HG02610 (cell line): ENCODE results near the gene CPB1.

Experiments
- ATAC-seq: cut with Tn5 transposase; IDR thresholded peaks from one replicate; pipeline ENCODE4 v1.9.1; 2021; ENCODE audit warnings: mild to moderate bottlenecking, moderate library complexity; ENCODE audit not compliant: unreplicated experiment

The CPB1 gene

DNA sequence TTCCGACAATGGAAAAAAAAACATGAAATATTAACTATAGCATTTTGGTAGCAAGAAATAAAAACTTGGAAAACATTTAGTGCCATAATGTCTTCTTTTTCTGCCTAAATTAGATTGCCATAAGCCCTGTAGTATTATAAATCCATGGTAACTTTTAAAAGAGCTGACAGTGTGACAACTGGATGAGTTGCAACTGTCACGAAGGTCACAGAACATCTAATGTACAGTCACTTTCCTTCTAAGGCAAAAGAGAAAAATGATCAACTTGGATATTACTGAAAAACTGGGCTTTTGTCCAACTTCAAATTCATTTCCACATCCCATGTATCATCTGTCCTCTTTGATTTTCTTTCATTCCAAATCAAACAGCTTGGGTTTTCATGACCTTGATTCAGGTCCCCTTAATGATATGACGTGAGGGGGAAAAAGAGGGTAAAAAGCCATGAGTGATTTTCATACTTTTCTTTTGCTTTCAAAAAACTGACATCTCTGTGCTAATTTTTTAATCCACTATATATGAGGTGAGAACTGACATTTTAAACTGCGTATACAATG, 602 bp downstream of the CPB1 start:
- no peak for ATAC-seq

DNA sequence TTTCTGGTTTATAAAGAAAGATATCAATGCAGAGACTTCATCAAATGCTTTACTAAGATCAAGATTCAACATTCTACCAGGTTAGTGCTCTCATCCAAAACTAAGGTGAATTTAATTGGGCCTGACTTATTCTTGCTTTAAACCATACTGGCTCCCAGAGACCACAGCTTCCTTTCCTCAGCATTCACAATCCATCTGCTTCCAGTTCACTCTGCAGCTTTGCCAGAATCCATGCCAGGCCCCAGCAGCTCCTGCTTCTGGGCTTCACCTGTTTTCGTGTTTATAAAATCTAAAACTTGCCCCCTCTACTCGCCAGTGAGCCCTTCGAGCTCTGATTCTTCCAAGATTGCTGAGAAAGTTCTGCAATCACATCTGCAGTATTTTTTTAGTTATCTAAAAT, 2.3 kb downstream of the CPB1 start:
- no peak for ATAC-seq

DNA sequence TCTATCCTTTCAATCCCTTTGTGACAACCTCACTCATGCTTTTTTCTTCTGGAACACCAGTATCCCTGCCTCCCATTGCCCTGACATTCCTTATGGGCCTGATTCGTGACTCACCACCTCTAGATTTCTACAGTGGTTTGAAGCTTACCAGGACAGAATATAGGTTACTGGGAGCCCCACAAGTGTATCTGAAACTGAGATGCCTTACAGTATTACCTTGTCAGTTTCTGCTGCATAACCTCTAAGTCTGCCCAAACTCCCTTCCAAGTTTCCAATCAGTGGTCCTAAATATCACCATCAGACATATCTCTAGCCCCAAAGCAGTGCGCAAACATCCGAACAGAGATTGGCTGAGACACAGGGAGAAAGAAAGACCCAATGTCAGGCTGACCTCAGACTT, 5.6 kb downstream of the CPB1 start:
- ATAC-seq: no peak

DNA sequence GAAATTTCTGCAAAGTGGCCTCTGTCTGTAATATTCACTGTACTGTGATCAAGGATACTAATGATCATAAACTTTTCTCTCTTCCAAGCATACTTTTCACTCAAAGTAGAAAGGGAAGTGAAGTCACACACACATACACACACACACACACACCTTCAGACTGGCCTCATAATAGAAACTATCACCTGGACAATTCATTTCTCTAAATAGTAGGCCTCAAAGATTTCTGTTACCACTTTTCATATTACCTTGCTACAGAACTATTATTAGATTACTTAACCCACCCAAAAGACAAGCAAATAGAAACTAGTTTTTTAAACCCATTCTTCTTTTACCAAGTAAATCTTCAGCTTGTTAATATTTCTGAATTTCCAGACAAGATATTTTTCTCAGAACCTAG, 12.2 kb downstream of the CPB1 start:
- ATAC-seq: no peak

DNA sequence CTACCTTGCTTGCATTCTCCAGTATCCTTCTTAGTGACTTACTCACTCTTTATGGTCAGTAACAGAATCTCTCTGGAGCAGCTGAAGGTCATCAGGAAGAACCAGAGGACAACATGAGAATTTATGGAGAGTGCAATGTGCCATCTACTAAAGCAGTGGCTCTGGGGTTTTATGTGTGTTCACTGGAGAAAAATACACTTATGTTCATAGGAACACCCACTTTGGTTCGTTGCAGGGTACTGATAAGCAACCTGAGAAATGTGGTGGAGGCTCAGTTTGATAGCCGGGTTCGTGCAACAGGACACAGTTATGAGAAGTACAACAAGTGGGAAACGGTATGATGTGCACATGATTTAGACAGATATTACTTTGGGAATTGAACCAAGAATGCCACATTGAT, 12.8 kb downstream of the CPB1 start:
- ATAC-seq: no peak

DNA sequence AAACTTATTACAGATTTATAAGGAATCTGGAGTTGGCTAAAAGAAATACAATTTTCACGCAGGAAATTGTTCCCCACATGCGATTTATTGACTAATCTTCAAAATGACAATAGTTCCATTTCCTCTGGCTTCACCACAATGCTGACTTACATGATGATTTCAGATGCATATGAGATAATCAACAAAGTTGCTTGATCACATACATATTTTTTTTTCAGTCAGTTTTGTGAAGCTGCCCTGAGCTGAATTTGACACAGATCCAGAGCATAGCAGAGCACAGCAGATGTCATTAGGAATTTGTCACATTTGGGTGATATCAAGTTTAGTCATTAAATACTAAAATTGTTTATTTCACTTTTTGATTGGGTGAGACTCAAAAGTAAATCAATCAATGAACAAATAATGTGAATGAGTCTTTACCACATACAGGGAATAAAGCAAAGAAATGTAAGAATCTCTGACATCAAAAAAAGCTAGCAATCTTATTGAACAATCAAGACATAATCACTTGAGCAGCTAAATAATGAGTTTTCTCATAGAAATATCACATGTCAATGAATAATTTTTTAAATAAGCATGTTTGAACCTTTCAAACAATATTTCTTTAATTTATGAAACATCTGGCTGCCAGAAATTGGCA, 18.3 kb downstream of the CPB1 start:
- no peak for ATAC-seq

DNA sequence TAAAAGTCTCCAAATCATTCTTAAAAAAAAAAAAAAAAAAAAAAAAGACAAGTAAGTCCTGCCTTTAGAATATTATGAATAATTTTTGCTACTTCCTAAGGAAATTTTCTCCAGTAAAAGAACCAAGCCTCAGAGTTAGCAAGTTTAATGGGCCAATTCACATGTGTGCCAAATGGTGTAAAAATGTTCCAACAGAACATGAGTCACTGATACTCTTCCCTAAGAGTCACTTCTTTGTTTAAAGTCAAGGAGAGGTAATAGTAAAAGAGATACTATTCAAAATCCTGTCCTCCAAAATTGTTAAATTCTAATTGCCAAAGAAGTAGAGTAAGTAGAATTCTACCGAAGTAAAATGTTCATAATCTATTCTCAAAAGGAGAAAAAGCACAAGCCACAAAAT, 19.7 kb downstream of the CPB1 start:
- no peak for ATAC-seq

DNA sequence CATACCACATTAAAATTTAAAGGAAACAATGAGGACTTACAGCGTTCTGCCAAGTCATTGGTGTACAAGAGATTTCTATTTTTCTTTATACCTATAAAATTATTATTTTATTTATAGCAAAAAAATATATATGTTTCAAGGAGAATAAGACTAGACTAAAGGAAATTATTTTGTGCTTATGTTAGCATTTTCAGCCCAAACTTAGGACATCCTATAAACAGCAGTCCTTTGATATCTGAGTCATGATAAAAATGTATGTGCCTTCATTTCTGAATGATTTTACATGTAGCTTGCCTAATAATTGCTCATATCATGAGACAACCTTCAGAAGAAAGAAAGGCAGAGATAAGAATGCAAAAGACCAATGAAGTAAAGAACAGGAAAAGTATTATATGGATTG, 20.8 kb downstream of the CPB1 start:
- ATAC-seq: no peak

DNA sequence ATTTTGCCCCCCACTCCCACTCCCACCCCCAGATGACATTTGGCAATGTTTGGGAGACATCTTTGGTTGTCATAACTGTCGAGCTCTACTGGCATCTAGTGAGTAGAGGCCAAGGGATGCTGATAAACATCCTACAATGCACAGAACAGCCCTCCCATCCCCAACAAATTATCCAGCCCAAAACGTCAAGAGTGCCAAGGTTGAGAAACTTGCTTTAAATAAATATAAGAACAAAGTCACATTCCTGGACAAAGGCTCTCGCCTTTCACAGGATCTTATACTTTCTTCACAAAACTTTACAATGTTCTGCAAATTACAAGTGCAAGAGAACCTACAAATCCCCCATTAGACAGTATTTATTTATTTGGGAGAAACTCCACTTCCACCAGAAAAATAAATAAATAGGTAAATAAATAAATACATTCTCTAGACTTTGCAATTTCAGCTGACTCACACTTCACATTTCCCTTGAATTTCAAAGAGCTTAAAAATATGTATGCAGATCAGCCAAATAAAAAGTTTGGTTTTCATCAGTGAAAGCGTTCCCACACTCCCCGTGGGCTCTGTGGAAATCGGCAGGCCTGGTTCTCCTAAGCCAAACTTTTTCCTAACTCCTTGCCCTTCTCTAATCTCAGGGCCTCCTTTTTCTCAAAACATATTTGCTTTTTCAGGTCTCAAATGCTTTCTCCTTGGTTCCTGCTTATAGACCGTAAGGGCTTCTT, 24.8 kb downstream of the CPB1 start:
- no peak for ATAC-seq

DNA sequence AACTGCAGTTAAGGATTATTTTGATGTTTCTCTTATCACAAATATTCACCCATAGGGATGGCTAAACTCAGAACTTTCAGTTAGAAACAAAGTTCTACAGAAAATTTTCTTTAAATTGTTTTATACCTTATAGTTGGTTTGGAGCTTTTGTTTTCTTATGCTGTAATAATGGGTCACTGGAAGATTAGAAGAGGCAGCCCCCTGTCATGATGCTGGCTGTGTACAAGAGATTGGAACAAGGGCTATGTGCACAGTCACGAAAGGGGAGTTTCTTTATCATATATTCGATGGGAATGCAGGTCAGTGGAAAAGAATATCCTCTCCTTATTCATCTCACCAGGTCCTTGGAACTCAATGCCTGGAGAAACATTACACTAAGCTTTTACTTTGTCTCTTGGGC, 25.5 kb downstream of the CPB1 start:
- ATAC-seq: no peak

DNA sequence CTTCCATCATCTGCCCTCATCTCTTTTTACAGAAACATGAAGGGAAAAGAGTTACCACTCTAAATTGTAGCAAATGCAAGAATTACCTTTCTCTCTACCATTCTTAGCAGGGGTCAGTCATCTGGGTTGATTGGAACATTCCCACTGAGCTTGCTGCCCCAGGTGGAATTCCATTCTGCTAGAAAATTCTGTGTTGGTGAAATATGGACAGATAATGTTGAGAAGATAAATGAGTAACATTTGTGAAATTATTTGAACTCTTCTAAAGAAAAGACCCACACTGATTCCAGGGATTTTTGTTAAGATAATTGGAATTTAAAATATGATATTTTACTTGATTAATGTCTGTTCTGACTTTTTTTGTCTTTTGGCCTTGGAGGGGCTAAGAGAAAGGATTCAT, 26.4 kb downstream of the CPB1 start:
- no peak for ATAC-seq

DNA sequence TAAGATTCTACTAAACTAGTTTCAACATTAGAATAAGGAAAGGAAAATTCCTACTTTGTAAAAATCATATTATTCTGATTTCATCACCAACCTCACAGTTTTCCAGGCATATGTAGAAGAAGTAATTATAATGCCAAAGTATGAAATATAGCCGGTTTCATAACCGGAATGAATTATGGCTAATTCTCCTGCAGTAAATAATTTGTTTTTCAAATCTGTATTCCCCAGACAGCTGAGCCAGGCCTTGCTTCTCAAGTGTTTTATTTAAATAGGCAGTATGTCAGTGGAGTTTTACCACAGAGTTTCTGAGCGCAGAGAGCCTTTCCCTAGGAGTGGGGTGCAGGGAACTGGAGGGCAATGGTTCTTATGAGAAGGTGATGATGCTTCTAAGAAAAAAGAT, 28.8 kb downstream of the CPB1 start:
- ATAC-seq: no peak

DNA sequence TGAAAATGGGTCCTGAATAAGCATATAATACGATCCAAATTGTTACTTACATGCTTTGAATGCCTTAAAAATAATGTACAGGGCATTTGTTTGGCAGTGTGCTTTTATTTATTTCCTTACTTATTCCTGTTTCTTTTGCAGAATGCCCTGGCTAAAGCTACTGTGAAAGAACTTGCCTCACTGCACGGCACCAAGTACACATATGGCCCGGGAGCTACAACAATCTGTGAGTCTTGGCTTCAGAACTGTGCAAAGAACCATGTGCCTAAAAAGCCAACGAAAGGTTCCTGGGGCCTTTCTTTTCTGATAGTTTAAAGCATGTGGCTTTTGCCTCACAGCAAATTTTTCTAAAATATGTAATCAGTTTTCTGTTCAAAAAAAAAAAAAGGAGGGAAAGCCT, 29.7 kb downstream of the CPB1 start:
- ATAC-seq: no peak

DNA sequence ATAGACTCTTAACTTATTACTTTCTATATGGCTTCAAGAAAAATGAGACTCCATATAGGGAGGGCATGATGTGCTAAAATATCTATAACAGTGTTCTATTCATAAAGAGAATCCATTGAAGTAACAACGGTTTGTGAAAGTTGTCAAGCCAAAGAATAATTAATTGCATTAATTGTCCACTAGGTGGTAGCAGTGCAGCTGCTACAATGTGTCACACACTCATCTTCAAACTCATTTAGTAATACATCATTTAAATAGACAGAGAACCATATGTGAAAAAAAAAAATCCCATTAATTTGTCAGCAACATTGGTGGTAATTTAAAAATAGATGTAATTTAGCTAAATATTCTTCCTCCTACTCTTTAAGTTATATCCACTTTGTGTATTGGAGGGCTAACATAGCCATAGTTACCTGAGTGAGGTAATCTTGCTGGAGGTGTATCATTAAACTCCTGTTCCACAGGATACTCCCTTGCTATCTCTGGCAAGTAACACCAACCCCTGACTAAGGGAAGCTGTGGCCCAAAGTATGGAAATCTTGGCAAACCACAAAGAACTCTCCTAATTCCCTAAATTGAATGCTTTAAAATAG, 33.8 kb downstream of the CPB1 start:
- ATAC-seq: peak; percentile 80

DNA sequence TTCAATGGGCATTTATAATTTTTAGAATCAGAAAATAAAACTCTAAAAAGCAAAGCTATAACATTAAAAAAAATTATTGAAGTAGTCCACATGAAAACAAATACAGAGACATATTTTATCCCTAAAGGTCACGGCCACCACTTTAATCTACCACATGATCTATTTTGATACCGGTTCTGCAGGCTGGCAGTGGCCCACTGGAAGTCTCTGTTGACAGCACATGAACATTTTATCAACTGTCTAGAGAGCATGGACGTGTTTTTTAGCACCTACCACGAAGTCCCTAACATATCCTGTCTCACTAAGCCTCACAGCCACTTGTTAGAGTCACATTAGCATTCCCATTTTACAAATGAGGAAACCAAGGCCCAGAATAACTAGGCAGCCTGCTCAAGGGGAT, 35.7 kb downstream of the CPB1 start:
- ATAC-seq: no peak

DNA sequence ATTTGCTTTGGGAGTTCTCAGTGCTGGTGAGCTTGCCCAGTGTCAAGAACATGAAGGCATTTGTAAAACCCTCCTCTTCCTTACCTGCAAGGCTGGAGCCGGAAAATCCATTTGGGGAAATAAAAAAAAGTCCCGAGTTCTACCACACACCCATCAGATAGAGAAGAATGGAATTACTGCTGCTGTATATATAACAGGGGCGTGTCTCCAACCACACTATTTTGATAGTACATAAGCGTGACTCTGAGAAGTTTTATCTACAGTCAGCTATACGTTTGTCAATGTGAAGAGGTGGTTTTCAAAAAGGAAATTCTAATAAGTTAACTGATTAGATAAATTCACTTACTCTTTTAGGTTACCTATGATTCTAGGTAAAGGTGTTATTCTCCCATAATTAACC, 36.2 kb downstream of the CPB1 start:
- ATAC-seq: no peak

DNA sequence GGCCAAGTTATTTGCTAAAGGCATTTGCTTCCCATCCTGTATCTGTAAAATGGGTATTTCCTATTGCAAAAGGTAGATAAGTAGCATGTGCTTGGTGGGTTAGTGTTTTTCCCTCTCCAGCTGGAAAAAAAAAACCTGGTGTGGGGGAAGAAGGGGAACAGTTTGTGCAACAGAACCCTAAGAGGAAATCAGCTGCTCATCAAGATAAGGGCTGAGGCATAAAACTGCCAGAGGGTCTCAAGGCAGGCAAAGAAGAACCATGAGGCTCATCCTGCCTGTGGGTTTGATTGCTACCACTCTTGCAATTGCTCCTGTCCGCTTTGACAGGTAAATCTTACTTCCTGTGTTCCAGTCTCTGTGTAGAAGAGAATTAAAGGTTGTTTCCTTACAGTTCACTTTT, 37.4 kb downstream of the CPB1 start, which contains the start of gene CPA3:
Gene CPA3 (plus strand): TSS at position 248 of the 400 bp plus-strand sequence. CDS start 12 bp downstream, at position 260.
- ATAC-seq: no peak

DNA sequence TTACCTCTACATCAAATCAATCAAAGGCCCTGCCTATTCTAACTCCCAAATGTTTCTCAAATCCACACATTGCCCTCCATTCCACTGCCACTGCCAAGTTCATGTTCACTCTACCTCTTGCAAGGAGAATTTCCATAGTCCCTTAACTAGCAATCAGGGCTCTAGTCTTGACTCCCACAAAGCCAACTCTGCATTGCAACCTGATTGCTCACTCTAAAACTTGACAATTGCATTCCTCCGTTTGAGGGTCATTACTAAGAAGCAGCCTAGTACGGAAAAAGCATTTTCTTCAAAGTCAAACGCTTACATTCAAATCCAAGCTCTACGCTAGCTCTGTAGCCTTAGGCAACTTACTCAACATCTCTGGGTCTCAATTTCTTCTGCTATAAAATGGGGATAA, 38.6 kb downstream of the CPB1 start:
- no peak for ATAC-seq

DNA sequence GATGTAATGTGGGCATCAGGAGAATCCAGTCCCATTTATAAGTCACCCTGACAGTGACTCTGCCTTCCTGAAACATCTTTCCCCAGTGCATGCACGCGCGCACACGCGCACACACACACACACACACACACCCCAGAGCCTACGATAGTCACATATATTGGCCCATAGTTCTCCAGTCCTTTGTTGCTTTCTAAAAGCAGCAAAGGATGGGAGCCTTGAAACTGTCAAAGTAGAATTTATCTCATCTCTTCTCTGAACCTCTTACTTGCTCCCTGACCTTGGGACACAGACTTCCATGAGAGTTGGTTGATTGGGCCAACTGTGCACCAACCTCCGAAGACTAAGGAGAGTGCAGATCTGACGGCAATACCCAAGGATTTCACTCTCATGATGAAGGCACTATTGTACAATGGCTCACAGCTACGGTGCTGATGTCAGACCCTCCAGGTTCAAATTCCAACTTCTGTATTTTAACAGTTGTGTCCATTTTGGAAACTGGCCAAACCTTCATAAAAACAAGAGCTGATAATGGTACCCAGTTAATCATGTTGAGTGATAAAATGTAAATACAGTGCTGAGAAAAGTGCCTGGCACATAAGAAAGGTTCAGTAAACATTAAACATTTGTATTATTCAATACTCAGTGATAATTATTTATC, 45.8 kb downstream of the CPB1 start:
- ATAC-seq: no peak

DNA sequence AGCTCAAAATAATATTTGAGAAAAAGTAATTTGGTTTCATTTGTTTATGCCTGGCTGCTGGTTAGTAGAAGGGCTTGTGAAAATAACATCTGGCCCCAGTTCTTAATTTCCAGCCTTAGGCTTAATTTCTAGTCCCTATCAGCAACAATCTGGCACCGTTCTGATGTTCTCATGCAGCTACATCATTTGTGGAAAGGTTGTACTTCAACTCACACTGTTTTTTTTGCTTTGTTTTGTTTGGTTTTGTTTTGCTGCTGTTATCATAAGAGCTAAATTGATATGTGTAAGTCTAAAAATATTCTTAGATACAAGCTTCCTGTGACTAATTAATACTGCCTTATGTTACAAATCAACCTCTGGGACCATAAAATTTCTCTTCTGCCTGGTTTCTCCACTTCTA, 46.4 kb downstream of the CPB1 start:
- no peak for ATAC-seq

DNA sequence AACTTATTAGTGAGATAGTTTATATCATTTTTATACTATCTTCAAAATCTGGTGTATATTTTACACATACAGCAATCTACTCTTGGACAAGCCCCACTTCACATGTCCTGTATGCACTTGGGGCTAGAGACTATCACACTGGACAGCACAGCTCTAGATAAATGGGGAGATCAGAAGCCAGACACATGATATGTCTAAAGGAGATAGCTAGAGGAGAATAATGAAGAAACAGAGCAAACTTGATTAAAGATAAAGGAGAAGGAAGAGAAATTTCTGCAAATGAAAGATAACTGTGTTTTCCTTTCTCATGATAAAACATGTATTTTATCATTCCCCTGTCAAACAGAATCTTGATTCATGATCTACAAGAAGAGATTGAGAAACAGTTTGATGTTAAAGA, 50.5 kb downstream of the CPB1 start:
- no peak for ATAC-seq

DNA sequence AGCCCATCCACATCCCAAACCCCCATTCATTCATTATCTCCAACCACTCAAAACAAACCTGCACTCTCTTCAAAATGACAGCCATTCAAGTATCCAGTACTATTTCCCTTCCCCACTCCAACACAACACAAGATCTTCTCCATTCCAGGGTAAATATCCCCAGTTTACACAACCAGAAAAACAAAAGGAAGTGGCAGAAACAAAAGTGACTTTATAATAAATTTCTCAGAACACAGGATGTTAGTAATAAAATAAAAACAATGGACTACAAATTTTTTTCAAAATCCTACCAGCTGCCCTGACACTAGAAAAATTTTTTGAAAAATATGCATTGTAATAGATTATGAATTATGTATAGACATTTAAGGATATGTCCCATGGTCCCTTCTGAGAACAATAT, 51.6 kb downstream of the CPB1 start:
- no peak for ATAC-seq
